OCI-M2 (cell line): ENCODE data around the gene HOXD13.

Experiments
- DNase-seq: peaks from one replicate; lab custom pipeline; 2025; ENCODE audit not compliant: unreplicated experiment; lab: John Stamatoyannopoulos, UW

The HOXD13 gene

DNA sequence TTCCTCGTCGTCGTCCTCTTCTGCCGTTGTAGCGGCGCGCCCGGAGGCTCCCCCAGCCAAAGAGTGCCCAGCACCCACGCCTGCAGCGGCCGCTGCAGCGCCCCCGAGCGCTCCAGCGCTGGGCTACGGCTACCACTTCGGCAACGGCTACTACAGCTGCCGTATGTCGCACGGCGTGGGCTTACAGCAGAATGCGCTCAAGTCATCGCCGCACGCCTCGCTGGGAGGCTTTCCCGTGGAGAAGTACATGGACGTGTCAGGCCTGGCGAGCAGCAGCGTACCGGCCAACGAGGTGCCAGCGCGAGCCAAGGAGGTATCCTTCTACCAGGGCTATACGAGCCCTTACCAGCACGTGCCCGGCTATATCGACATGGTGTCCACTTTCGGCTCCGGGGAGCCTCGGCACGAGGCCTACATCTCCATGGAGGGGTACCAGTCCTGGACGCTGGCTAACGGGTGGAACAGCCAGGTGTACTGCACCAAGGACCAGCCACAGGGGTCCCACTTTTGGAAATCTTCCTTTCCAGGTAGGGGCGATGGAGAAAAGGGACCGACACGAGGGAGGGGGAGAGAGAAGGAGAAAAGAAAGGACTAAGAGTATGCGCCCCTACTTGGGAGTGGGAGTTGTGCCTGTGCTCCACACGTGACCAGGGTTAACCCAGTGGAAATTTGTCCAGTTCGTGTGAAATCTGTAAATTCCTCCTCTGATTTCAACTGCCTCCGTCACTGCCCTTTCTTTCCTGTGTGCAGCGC is 800 bp downstream of the HOXD13 start:
- DNase-seq: no peak

DNA sequence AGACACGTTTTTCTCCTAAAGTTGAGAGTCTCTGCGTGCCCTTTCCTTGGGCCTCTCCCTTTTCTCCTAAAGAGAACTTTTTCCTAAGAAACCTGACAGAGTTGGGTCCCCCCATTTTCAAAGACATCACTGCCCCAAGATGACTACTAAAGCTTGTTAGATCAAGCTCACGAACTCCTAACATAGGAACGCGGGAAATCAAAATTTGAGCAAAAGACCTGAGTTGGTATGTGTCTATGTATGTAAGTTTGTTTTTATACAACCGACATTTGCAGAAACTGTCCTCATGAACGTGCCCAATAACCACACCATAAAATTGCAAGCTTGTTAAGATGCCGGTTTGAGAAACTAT is 1.4 kb downstream of the HOXD13 start:
- DNase-seq: no peak

DNA sequence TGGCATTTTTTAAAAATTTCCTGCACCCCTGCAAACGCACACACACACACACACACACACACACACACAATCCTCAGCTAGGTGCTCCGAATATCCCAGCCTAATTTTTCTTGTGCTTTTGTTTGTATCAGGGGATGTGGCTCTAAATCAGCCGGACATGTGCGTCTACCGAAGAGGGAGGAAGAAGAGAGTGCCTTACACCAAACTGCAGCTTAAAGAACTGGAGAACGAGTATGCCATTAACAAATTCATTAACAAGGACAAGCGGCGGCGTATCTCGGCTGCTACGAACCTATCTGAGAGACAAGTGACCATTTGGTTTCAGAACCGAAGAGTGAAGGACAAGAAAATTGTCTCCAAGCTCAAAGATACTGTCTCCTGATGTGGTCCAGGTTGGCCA is 1.8 kb downstream of the HOXD13 start:
- DNase-seq: no peak

DNA sequence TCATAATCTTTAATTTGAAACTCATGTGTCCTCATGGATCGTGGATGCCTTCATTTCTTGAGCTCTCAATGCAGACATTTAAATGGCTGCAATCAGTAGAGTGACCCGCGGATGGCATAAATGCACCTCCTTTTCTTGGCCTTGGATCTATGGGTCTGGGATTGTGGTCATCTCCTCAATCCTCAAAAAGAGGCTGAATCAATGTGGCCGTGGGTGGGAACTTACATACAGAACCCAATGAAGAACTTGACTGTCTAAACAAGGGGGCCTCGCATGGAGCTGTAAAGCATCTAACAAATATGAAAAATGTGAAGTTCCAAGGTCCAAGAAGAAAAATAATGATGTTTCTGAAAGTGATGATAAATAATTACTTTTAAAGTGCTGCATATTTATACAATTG is 2.9 kb downstream of the HOXD13 start:
- no peak for DNase-seq

DNA sequence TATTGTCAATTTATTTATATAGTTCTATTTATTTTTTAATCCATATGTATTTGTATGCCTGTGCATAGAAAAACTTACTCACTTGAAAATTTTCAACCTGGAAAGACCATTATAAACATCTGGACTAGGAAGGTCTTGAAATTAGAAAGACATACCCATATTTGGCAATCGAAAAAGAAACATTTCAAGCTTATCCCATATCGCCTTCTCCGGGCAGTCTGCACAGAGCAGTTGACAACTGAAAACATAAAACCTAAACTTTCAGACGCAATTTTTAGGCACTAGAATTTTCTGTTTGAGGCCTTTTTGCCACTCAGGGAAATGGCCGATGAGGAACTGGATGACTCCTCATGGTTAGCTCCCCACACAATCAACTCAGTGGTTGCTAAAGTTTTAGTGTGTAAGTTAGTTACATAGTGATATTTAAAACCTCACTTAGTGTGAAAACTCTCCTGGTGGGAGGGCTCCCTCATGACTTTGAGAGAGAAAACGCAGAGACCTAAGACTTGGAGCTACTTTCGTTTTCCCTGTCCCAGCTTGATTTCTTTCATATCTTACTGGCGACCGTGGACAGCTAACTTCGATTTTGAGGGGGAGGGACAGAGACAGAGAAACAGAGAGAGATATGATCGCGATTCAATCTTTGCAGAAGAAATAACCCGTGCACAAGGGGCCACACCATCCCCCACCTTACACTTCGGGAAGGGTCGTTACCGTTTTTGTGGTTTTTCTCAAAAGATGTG is 3.9 kb downstream of the HOXD13 start:
- no peak for DNase-seq

DNA sequence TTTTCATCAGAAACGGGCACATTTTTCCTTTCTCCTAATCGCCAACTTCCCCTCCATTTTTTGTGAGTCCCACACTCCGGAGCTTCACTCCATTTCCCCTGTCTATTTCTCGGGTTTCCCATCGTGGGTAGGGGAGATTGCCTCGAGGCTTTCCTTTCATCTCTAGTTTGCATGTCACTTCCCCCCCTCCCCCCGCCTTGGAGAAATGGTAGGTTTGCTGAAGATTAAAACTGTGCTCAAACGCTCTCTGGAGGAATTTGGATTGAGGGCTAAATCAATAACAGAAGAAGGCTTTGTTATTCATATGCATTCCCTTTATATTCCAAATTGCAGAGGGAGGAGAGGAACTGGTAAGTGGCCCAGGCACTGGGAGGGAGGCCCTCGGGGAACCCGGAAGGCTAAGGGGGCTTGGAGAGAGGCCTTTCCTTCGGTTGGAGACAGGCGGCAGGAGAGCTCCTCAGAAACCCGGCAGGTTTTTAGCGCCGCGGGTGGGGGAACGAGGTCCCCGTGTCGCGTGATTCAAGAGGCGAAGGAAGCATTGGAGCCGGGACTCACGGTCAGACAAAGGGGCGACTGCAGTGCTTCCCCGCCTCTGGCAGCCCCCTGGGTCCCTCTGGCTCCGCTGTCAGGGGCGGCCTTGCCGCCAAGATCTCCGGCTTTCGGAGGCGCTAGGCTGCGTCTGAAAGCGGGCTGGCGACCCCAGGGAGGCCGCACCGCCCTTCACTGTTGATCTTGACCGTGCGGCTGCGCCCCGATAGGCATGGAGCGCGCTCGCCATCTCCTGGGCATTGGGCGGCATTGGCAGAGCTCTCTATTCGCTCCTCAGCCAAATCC is 4.7 kb downstream of the HOXD13 start:
- DNase-seq: peak; percentile 40

DNA sequence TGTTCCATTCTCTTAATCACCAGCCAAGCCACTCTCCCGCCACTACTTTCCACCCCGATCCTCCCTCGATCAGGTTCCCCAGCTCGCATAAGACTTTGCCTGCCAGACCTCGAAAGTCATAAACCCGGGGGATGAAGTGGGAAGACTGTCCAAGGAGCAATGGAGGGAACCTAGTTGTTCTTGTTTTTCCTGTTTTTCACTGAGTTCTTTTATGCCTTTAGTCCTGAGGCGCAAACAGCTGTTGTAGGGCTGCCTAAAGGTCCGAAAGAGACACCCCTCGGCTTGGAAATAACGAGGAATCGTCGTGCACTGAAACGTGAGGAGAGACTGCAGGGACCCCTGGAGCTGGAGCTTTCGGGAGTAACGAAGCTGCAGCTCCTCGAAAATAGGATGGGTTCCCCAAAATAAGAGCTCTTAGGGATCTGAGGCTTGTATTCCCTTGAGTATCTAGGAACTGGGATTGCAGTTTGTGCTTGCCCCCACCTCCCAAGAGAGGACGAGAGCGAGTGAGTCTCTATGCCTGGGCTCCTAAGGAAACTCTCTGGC is 5.4 kb downstream of the HOXD13 start:
- DNase-seq: no peak

DNA sequence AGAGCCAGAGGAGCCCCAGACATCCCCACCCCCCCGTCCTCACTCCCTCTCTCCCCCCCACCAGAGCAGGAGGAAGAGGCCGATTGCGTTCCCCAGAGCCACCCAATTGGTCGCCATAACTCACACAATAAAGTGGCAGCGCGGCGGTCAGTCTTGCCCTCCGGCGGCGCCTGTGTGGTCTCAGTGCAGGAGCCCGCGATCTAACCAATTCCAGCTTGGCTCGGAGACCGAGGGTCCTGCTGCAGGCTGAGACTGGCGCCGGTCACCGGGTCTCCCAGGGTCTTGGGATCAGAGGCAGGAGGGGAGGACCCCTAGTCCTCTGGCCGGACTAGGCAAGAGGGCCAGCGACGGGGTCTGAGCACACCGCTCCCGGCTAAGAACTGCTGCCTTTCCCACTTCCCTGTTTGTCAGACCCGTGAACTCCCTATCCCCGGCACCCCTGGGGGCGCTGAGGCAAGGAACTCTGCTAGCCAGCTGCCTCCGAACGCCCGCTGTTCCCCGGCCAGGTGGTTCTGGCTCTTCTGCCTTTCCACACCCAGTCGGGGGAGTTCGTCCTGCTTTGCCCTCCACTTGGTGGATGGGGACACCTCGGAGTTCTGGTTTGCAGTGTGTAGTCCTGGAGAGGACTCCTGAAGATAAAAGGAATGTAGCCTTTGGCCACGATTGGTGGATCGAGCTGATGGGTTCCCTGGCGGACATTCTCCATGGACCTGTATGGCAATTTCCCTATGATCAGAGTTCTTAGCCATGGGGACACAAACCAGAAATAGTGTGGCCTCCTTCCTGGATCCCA is 6.0 kb downstream of the HOXD13 start:
- no peak for DNase-seq

DNA sequence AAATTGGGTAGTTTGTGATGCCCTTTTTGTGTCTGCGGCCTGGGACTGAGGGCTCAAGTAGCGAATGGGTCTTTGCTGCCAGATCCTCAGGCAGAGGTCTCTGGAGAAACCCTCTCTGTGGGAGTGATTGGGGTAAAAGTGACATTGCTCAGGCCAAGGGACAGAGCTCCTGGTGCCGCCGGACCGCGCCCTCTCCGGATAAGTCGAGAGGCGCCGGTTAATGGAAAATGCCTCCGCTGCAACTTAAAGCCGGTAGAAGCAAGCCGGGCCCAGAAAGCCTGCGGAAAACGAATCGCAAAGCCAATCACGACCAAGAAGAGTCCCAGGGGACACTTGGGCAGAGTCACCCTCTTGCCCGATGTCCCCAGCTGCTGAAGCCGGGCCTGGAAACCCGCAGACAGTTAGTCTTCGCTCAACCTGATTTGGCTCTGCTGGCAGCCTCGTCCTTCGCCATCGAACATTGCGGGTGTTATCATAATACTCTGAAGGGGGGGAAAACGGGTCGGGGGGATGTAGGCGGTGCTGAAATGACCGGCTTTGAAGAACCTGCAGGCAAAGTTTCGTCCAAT is 6.7 kb downstream of the HOXD13 start:
- no peak for DNase-seq

DNA sequence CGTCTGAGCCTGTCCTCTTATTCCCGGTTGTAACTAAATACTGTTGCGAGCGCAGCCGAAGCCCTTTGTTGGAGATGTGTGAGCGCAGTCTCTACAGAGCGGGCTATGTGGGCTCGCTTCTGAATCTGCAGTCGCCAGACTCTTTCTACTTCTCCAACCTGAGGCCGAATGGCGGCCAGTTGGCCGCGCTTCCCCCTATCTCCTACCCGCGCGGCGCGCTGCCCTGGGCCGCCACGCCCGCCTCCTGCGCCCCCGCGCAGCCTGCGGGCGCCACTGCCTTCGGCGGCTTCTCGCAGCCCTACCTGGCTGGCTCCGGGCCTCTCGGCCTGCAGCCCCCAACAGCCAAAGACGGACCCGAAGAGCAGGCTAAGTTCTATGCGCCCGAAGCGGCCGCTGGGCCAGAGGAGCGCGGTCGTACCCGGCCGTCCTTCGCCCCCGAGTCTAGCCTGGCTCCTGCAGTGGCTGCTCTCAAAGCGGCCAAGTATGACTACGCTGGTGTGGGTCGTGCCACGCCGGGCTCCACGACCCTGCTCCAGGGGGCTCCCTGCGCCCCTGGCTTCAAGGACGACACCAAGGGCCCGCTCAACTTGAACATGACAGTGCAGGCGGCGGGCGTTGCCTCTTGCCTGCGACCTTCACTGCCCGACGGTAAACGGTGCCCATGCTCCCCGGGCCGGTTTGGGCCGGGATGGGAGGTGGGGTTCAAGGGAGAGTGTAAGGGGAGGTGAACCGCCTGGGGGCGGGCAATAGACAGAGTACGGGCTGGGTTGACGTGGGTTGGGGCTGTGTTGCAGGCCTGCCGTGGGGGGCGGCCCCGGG is 7.4 kb downstream of the HOXD13 start, which contains the start of gene HOXD12:
Gene HOXD12 (plus strand): TSS at position 68 of the 819 bp plus-strand sequence. CDS start 7 bp downstream, at position 75.
- no peak for DNase-seq

DNA sequence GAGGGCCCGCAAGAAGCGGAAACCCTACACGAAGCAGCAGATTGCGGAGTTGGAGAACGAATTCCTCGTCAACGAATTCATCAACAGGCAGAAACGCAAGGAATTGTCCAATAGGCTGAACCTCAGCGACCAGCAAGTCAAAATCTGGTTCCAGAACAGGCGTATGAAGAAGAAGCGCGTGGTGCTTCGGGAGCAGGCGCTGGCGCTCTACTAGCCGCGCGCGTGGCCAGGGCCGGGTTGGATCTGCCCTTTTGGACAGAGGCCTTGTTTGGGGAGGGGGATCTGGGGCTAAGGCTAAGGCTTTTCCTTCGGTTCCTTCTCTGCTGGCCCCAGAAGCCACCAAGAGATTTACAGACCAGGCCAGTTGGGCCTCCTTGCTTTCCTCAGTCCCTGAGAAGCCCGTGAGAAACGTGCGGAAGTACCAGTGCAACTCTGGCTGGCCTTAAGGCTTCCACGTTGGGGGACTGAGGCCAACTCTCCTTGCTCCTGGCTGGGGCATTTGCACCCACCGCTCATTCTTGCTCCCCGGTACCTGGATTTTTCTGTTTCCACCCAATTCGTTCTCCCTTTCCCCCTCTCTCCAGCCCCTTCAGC is 8.1 kb downstream of the HOXD13 start:
- DNase-seq: no peak

DNA sequence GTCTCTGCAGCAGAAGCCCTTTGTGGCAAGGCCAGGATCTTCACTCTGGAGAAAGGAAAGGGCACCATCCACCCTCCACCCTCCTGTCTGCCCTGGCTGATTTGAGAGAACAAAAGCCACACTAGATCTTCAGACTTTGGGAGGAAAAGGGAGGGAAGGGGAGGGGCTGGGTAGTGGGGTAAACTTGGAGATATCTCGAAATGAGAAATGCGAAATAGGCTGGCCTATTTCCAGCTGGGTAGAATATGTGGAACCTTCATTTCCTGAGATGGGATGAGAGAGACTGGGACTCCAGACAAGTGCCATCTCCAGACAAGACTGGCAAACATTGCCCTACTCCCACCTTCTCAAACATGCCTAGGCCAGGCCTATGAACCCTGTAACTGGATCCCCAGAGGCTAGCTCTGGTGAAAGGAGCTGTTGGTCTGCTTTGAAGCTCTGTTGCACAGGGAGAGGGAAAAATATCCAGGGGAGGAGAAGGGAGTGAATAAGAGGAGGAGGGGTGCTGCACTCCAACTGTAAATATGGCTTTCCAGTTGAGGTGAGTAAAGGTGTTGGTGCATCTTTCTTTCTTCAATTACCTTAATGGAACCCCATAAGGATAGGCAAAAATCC is 8.8 kb downstream of the HOXD13 start:
- DNase-seq: no peak

DNA sequence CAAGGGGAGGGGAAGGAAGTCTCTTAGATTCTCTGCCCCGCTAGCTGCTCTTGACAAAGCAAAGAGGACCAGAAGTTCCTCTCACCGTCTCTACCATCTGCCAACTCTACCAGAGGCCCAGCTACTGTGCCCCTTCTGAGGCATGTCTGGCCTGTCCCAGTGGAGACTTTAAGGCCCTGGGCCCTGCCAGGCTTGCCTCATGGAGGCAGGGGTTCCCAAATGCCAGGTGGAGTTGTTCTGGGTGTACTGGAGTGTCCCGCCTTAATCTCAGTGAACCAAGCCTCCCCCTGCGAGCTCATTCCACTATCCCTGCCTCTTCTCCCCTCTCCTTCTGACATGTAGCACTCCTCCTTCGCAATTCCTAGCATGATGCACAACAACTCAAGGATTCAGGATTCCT is 9.3 kb downstream of the HOXD13 start:
- no peak for DNase-seq

DNA sequence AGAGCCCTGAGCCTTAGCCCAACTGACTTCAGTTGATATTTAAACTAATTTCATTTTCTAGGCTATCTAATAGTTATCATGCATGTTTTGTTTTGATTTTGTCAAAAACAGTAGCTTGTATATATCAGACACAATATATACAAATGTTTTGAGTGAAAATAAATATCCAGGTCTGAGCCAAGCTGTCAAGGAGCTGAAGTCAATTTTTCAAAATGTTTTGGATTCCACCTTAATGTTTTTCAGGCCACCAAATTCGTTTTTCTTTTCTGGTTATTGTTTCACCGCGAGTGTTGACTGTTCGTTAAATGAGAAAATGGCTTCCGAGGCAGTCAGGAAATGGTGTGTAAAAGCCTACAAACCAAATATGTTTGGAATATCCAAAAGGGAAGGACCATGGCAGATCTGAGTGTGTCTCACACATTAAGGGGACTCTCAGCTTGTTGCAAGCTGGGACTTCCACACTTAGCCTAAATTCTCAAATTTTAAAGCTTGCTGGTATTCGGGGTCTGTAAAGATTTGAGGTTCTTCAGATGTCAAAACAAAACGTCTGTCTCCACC is 9.9 kb downstream of the HOXD13 start:
- no peak for DNase-seq

DNA sequence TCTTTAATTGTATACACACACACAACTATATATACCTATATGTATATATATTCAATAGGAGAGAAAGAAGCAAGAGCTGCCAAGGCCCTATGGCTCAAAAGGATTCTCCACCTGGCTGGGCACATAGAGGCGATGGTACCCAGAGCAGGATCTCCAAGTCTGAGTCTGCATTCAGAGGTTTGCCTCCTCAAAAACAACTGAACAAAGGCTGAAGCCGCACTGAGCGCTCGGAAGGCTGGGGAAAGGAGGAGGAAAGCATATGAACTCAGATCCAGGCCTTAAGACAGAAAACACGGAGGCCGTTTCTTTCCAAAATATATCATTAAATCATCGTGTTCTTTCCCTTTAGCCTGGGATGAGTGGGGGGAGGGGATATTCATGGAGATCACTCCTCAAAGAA is 10.7 kb downstream of the HOXD13 start:
- no peak for DNase-seq

DNA sequence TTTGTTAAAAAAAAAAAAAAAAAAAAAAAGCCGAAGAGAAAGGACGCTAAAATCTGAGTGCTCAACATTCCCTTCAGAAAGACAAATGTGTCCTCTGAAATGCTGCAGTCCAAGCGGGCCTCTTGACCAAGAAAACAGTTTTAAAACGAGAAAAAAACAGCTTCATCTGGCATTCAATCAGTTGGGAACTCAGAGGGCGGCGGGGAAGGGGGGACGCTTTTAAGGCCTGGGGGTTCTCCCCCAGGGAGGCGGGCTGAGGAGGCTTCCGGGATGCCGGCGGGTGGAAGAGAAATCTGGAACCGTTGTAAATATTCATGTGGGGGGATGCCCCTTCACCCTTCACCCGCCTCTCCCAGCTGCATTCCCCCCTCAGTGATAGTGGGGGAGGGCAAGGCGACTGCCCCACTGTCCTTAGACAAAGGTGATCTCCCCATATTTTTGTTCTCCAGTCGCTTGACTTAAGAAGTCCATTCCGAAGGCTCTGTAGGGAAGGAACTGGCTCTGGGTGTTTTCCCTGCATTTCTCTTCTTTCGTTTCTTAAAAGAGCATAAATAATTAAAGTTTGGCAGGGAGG is 11.3 kb downstream of the HOXD13 start:
- DNase-seq: no peak

DNA sequence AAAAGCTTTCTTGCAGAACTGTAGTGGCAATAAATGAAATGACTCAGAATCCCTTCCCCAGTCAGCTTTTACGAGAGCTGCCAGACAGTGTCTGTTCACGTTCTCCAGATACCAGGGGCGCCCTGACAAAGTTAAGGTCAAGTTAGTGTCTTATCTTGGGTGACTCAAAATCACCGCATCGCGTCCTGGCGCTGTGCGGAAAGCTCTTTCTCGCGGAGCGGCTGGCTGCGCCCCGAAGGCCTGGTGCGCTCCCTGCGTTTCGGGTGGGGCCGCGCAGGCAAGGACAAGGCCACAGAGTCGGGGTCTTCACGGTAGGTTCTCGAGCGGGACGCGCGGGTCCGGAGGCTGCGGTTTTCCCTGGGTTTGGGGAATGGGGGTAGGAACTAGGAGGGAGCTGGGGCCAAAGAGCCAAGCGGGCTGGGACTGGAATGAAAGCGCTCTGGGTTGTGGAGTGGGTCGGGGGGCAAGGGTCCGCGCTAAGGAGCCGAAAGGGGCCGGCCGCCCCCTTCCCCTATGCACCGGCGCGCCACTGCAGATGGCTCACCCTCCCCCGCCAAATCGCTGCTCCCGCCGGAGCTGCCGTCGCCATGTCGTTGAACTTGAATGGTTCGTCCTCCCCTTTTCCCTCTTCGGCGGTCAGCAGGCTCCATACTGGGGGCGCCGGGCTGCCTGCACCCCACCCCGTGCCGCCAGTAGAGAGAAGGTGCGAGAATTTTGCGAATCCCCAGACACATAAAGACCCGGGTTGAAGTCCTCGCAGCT is 12.0 kb downstream of the HOXD13 start:
- DNase-seq: no peak
